IPS-18a (cell line): ENCODE data around the gene TTC12.

Experiments used
- H3K27ac ChIP-seq: one replicate; pipeline ENCODE4 v1.5.1; 2013; ENCODE audit warnings: low read length
- H3K27me3 ChIP-seq: one replicate; pipeline ENCODE4 v1.6.1; 2013; ENCODE audit warnings: mild to moderate bottlenecking, low read length; ENCODE audit not compliant: control insufficient read depth, insufficient read depth
- H3K36me3 ChIP-seq: one replicate; pipeline ENCODE4 v1.6.1; 2013; ENCODE audit warnings: low read depth, low read length; ENCODE audit not compliant: control insufficient read depth
- H3K4me1 ChIP-seq: one replicate; pipeline ENCODE4 v1.6.1; 2013; ENCODE audit warnings: low read depth, low read length; ENCODE audit not compliant: control insufficient read depth
- H3K4me3 ChIP-seq: one replicate; pipeline ENCODE4 v1.5.1; 2013; ENCODE audit warnings: low read length
- H3K9ac ChIP-seq: one replicate; pipeline ENCODE4 v1.6.1; 2013; ENCODE audit warnings: mild to moderate bottlenecking, low read length, moderate library complexity
- H3K9me3 ChIP-seq: one replicate; pipeline ENCODE4 v1.6.1; 2013; ENCODE audit warnings: low read depth, low read length; ENCODE audit not compliant: control insufficient read depth

The TTC12 gene

DNA sequence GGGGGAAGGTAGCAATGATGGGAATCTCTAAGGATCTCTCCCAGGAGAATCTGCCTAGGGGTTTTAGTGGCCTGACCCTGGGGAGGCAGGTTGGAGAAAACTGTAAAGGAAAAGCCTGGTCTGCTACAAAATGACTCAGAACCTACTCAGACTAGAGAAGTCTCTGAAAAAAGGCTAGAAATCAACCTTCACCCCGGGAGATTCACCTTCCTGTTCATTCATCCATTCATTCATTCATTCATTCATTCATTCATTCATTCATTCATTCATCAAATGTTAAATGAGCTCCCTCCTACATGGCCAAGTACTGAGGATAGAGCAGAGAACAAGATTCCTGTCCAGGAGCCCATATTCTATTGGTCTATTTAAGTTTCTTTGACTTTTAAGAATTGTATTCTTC, 64.3 kb downstream of the TTC12 start:
- Histone ChIP-seq H3K36me3 (no peaks in the 10 kb centered on the region), H3K4me1 (no peaks in the 10 kb centered on the region), H3K4me3 (no peak overlapping the region), H3K27me3 (no peaks in the 10 kb centered on the region), H3K9me3 (no peaks in the 10 kb centered on the region), H3K9ac (no peak overlapping the region), H3K27ac (no peak overlapping the region)

GRCh38 chr11:113382121-113382520, 67.7 kb downstream of the TTC12 start:
- H3K4me1 ChIP-seq, result peaks cover 7% of the 10 kb centered on the region
- H3K9me3 ChIP-seq, result no peaks in the 10 kb centered on the region
- no peaks in the 10 kb centered on the region for H3K36me3 ChIP-seq
- no peak overlapping the region for H3K27ac ChIP-seq
- H3K4me3 ChIP-seq, result no peak overlapping the region
- peaks cover 11% of the 10 kb centered on the region for H3K27me3 ChIP-seq
- H3K9ac ChIP-seq, result no peak overlapping the region

- no peaks in the 10 kb centered on the region for H3K36me3 ChIP-seq
- peaks cover 18% of the 10 kb centered on the region for H3K4me1 ChIP-seq
- no peak overlapping the region for H3K4me3 ChIP-seq
- H3K27ac ChIP-seq, result no peak overlapping the region
- no peaks in the 10 kb centered on the region for H3K9me3 ChIP-seq
- H3K9ac ChIP-seq, result no peak overlapping the region
- H3K27me3 ChIP-seq, result peaks cover 14% of the 10 kb centered on the region
These were observed 70.2 kb downstream of the TTC12 start for GRCh38 chr11:113384551-113384950.

- Histone ChIP-seq H3K27ac (no peak overlapping the region), H3K4me1 (peaks cover 20% of the 10 kb centered on the region), H3K9ac (no peak overlapping the region), H3K9me3 (no peaks in the 10 kb centered on the region), H3K4me3 (no peak overlapping the region), H3K27me3 (peaks cover 14% of the 10 kb centered on the region), H3K36me3 (no peaks in the 10 kb centered on the region)
These were observed 71.4 kb downstream of the TTC12 start for GRCh38 chr11:113385749-113386148.

DNA sequence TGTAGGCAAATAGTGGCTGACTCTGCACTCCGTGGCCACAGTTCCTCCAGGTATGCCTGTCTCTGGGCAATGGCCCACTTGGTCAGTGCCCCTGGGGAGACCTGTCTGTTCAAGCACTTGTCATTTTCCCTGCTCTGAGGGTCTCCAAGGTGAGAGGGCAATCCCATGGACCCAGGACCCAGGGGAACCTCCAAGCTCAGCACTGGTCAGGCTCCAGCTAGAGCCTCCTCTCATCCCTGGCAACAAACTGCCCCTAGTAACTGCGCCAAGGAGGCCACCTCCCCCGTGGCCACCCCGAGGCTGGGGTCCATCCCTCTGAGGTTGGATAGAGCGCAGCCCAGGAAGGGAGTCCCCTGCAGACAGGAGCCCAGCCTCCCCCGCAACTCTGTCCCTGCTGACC, 72.5 kb downstream of the TTC12 start:
- Histone ChIP-seq H3K4me3 (no peak overlapping the region), H3K9me3 (no peaks in the 10 kb centered on the region), H3K27me3 (peaks cover 14% of the 10 kb centered on the region), H3K27ac (no peak overlapping the region), H3K4me1 (peaks cover 20% of the 10 kb centered on the region), H3K9ac (peak overlapping the region; percentile 19), H3K36me3 (no peaks in the 10 kb centered on the region)

DNA sequence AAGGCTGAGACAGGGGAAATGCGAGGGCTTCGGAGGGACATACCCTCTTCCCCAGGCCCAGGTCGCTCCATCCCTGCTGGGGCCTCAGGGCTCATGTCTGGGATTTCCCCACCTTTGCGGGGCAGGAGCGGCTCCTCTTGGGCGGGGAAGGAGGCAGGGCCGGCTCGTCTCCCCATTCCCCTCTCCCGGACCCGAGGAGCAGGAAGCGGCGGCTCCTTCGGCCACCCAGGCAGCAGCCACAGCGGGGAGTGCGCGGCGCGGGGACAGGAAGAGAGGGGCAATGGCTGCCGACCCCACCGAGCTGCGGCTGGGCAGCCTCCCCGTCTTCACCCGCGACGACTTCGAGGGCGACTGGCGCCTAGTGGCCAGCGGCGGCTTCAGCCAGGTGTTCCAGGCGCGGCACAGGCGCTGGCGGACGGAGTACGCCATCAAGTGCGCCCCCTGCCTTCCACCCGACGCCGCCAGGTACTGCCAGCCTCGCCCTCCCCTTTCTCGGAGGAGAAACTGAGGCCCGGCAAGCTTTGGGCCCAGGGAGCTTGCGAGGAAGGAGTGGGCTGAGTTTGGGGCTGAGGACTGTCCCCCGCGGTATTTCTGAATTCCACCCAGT, 73.3 kb downstream of the TTC12 start, which contains the start of gene ANKK1:
Gene ANKK1 (plus strand): TSS at position 175 of the 607 bp plus-strand sequence. CDS start 106 bp downstream, at position 281.
- peak within 1 kb of the TSS; percentile 19 for H3K9ac ChIP-seq
- H3K4me1 ChIP-seq, result peaks cover 20% of the 10 kb centered on the region
- no peaks in the 10 kb centered on the region for H3K9me3 ChIP-seq
- H3K36me3 ChIP-seq, result no peaks in the 10 kb centered on the region
- H3K4me3 ChIP-seq, result peak within 1 kb of the TSS; percentile 40
- H3K27me3 ChIP-seq, result peaks cover 14% of the 10 kb centered on the region
- no peak within 1 kb of the TSS for H3K27ac ChIP-seq

GRCh38 chr11:113389272-113389671, 74.9 kb downstream of the TTC12 start:
- H3K36me3 ChIP-seq, result no peaks in the 10 kb centered on the region
- no peak overlapping the region for H3K4me3 ChIP-seq
- H3K27me3 ChIP-seq, result peaks cover 14% of the 10 kb centered on the region
- H3K27ac ChIP-seq, result no peak overlapping the region
- peaks cover 20% of the 10 kb centered on the region for H3K4me1 ChIP-seq
- H3K9ac ChIP-seq, result no peak overlapping the region
- H3K9me3 ChIP-seq, result no peaks in the 10 kb centered on the region

- Histone ChIP-seq H3K36me3 (no peaks in the 10 kb centered on the region), H3K9ac (no peak overlapping the region), H3K9me3 (no peaks in the 10 kb centered on the region), H3K27me3 (peaks cover under 1% of the 10 kb centered on the region), H3K4me1 (peaks cover 10% of the 10 kb centered on the region), H3K4me3 (no peak overlapping the region), H3K27ac (no peak overlapping the region)
These were observed 78.0 kb downstream of the TTC12 start for GRCh38 chr11:113392236-113392921.

GRCh38 chr11:113393501-113393985, 79.2 kb downstream of the TTC12 start:
- no peak overlapping the region for H3K9ac ChIP-seq
- no peaks in the 10 kb centered on the region for H3K27me3 ChIP-seq
- H3K27ac ChIP-seq, result no peak overlapping the region
- H3K36me3 ChIP-seq, result no peaks in the 10 kb centered on the region
- H3K4me1 ChIP-seq, result peaks cover 10% of the 10 kb centered on the region
- H3K9me3 ChIP-seq, result no peaks in the 10 kb centered on the region
- no peak overlapping the region for H3K4me3 ChIP-seq

GRCh38 chr11:113394919-113395318, 80.5 kb downstream of the TTC12 start:
- no peaks in the 10 kb centered on the region for H3K36me3 ChIP-seq
- no peaks in the 10 kb centered on the region for H3K4me1 ChIP-seq
- no peaks in the 10 kb centered on the region for H3K9me3 ChIP-seq
- no peak overlapping the region for H3K9ac ChIP-seq
- H3K4me3 ChIP-seq, result no peak overlapping the region
- no peaks in the 10 kb centered on the region for H3K27me3 ChIP-seq
- H3K27ac ChIP-seq, result no peak overlapping the region

DNA sequence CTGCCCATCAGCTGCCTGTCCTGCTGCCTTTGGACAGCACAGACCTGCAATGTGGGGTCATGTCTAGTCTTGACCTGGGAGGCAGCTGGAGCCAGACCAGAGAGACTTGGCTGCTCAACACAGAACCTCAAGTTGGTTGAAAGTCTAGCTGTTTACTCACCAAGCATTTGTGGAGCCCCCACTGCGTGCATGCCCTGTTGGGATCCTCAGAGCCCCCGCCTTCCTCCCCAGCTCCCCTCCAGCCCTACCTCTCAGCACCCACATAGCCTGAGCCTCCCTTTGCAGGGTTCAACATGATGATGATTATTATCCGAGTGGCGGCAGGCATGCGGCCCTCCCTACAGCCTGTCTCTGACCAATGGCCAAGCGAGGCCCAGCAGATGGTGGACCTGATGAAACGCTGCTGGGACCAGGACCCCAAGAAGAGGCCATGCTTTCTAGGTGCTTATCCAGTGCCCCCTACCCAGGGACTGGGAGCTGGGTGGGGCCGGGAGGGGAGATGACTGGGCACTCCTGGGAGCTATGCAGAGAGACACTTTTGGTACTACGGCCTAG, 81.5 kb downstream of the TTC12 start:
- H3K4me3 ChIP-seq, result no peak overlapping the region
- H3K9ac ChIP-seq, result no peak overlapping the region
- H3K27ac ChIP-seq, result no peak overlapping the region
- no peaks in the 10 kb centered on the region for H3K9me3 ChIP-seq
- no peaks in the 10 kb centered on the region for H3K4me1 ChIP-seq
- H3K27me3 ChIP-seq, result no peaks in the 10 kb centered on the region
- H3K36me3 ChIP-seq, result no peaks in the 10 kb centered on the region
